GM18511 (cell line): ENCODE results near the gene ZKSCAN1.
A peak's percentile ranks its signal among the peaks of the same experiment; 100 is the strongest.
"Not testable (repeated sequence)": the region's sequence is repeated elsewhere in the genome, so short reads cannot be mapped to it uniquely, and the experiment has no call there.

ENCODE experiments used
- ATAC-seq: cut with Tn5 transposase; IDR thresholded peaks from one replicate; pipeline ENCODE4 v1.9.1; 2021; ENCODE audit warnings: mild to moderate bottlenecking, moderate library complexity; ENCODE audit not compliant: unreplicated experiment

The ZKSCAN1 gene

DNA sequence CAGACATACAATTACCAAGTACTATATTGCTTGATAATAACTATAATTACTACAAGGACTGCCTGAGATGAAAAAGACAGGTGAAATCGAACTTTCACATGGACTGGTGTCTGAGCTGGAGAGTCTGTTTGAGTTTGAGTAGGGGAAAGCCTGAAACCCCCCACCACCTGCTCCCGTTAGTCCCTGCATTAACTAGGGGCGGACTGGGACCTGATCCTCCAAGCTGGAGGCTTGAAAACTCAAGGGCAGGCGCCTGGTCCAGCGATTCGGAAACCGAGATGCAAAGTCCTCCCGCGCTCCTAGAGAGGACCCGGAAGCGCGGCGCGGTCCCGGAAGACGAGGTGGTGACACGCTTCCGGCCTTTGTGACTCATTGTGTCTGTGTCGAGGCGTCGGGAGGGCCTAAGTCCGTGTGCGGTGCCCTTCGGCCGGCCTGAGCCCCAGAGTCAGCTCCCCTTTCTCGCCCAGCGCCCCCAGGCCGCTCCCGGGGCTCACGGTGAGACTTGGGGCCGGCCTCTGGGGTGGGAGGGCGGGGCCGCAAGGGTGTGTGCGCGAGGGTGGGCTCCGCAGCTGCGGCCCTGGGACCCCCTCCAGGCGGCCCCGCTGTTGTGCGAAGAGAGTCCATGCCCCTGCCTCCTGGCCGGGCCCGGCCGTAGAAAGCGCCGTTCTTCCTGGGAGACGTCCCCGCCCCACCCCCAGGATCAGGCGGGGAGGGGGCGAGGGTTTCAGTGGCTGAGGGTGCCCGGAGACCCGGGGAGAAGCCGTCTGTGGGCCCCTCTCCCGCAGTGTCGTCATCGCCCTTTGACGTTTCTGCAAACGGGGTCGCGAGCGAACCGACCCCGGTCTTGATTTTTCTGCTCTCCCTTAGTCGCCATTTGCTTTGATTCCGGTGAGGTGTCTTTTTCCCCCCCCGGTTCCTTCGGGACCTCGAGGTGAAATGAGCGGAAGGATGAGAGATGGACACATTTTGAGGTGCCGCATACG lies at the start of gene ZKSCAN1:
Gene ZKSCAN1, plus strand, starts transcription at position 365 of the 983 bp plus-strand sequence. CDS start 7,911 bp downstream, outside the sequence.
- ATAC-seq: peak; percentile 97

DNA sequence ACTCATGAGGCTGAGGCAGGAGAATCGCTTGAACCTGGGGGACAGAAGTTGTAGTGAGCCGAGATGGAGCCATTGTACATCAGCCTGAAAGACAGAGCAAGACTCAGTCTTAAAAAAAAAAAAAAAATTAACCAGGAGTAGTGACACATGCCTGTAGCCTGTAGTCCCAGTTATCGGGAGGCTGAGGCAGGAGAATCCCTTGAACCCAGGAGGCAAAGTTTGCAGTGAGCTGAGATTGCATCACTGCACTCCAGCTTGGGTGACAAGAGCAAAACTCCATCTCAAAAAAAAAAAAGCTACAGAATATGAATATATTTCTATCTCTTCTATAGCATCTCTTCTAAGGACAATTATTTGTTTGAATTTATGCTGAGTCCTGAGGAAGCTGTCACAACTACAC lies 46.1 kb upstream of the ZKSCAN1 start:
- no peak for ATAC-seq

DNA sequence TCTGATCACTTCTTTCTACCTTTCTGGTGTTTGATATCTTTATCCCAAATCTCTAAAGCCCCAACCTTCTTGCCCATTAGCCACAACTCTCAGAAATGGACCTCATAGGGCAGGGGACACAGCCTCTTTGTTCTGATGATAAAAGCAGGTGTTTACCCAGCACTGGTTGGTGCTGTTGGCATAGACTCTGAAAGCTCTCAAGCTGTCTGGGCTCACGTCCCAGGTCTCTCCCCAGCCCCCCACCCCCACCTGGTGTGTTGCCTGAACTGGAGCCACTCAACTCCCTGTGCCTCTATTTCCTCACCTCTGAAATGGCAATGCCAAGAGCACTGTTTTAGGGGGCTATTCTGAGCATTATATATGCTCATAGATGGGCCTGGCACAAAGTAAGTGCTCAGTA lies 45.6 kb upstream of the ZKSCAN1 start:
- not testable (repeated sequence) for ATAC-seq

- ATAC-seq: no peak
These were observed 44.2 kb upstream of the ZKSCAN1 start for GRCh38 chr7:99971242-99971641.

- not testable (repeated sequence) for ATAC-seq
These were observed 41.6 kb upstream of the ZKSCAN1 start for GRCh38 chr7:99973817-99974216.

DNA sequence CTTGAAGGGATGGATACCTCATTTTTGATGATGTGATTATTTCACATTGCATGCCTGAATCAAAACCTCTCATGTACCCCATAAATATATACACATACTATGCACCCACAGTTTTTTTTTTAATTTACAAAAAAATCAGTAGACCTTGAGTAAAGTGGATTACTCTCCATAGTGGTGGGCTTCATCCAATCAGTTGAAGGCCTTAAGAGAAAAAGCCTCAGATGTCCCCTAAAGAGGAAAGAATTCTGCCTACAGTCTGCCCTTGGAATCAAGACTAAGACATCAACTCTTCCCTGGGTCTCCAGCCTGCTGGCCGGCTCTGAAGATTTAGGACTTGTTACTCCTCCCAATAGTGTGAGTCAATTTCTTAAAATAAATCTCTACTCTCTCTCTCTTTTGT lies 40.7 kb upstream of the ZKSCAN1 start:
- no peak for ATAC-seq

DNA sequence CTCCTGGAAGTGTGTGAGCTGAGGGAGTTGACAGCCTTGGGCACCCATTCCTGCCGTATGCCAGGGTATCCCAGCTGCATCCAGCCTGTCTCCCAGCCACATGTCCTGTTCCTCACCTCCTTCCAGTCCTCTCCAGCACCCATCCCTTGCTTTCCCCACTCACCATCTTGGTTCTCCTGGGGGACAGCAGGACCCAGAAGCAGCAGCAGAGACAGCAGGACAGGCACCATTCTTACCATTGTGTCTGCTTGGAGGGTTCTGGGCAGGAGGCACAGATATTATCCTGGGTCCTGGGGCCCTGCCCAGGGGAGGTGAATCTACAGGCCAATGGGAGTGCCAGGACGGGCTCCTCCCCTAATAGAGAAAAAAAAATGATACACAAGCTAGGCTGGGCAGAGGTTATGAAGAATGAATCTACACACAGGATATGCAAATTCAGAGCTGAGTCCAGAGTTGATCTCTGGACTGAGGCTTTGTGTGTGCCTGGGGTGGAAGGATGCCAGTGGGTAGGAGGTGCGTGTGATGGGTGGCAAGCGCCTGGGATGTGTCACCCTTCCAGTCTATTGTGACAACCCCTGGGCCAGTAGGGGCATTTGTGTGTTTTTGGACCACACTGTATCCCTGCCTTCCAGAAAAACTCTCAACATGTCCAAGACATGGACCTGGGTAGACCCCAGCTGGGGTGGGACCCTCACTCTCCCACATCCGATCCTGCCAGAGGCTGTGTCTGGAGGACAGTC lies 39.4 kb upstream of the ZKSCAN1 start, which contains the start of gene AZGP1:
Gene AZGP1, minus strand, starts transcription at position 250 of the 740 bp plus-strand sequence. Its CDS starts 11 bp downstream, at position 239.
- ATAC-seq: no peak

GRCh38 chr7:99976626-99977025 lies 38.8 kb upstream of the ZKSCAN1 start:
- no peak for ATAC-seq

- not testable (repeated sequence) for ATAC-seq
These were observed 35.6 kb upstream of the ZKSCAN1 start for GRCh38 chr7:99979814-99980225.

DNA sequence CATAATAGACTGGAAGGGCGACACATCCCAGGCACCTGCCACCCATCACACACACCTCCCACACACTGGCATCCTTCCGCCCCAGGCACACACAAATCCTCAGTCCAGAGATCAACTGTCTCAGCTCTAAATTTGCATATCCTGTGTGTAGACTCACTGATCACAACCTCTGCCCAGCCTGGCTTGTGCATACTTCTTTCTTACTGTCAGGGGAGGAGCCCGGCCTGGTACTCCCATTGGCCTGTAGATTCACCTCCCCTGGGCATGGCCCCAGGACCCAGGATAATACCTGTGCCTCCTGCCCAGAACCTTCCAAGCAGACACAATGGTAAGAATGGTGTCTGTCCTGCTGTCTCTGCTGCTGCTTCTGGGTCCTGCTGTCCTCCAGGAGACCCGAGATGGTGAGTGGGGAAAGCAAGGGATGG lies 34.9 kb upstream of the ZKSCAN1 start:
- ATAC-seq: peak; percentile 69

DNA sequence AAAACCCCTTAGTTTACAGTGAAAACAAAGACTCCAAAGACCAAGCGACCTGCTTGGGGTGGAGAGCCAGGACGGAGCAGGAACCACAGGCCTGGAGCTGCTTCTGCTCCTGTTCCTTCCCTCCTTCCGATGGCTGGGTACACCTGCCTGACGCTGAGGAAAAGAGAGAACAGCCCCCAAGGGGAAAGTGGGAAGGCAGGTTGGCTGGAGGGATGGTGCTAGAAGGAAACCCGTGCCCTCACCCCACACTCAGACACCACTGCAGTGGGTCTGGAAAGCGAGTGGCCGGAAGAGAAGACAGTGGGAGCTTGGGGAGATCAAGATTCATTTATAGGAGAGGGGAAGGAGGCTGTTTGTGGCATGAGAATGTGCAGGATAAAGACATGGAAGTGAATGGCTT lies 34.3 kb upstream of the ZKSCAN1 start:
- not testable (repeated sequence) for ATAC-seq

DNA sequence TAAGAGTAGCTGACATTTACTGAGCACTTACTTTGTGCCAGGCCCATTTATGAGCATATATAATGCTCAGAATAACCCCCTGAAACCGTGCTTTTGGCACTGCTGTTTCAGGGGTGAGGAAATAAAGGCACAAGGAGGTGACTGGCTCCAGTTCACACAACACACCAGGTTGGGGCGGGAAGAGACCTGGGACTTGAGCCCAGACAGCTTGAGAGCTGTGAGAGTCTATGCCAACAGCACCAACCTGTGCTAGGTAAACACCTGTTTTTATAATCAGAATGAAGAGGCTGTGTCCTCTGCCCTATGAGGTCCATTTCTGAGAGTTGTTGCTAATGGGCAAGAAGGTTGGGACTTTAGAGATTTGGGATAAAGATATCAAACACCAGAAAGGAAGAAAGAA lies 30.8 kb upstream of the ZKSCAN1 start:
- no peak for ATAC-seq

DNA sequence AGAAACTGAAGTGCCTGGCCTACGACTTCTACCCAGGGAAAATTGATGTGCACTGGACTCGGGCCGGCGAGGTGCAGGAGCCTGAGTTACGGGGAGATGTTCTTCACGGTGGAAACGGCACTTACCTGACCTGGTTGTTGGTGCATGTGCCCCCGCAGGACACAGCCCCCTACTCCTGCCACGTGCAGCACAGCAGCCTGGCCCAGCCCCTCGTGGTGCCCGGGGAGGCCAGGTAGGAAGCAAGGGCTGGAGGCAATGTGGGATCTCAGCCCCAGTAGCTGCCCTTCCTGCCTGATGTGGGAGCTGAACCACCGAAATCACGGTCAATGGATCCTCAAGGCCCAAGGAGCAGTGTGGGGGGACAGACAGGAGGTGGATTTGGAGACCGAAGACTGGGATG lies 28.1 kb upstream of the ZKSCAN1 start:
- ATAC-seq: not testable (repeated sequence)

GRCh38 chr7:99987846-99988245 lies 27.6 kb upstream of the ZKSCAN1 start:
- ATAC-seq: no peak

DNA sequence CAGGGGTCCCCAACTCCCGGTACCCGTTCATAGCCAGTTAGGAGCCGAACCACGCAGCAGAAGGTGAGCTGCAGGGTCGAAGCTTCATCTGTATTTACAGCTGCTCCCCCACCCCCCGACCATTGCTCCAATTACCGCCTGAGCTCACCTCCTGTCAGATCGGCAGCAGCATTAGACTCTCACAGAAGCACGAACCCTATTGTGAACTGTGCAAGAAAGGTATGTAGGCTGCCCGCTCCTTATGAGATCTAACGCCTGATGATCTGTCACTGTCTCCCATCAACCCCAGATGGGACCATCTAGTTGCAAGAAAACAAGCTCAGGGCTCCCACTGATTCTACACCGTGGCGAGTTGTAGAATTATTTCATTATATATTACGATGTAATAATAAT lies 24.9 kb upstream of the ZKSCAN1 start:
- ATAC-seq: no peak

DNA sequence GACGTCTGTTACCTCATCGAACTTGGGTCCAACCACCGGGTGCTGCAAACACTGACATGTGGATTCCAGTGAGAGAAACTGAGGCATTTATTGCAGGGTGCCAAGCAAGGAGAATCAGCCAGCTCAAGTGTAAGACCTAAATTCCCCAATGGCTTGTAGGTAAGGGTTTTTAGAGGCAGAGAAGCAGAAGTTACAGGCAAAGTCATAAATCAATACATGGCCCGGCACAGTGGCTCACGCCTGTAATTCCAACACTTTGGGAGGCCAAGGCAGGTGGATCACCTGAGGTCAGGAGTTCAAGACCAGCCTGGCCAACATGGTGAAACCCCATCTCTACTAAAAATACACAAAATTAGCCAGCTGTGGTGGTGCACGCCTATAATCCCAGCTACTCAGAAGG lies 23.9 kb upstream of the ZKSCAN1 start:
- ATAC-seq: not testable (repeated sequence)

- no peak for ATAC-seq
These were observed 22.9 kb upstream of the ZKSCAN1 start for GRCh38 chr7:99992330-99993038.

DNA sequence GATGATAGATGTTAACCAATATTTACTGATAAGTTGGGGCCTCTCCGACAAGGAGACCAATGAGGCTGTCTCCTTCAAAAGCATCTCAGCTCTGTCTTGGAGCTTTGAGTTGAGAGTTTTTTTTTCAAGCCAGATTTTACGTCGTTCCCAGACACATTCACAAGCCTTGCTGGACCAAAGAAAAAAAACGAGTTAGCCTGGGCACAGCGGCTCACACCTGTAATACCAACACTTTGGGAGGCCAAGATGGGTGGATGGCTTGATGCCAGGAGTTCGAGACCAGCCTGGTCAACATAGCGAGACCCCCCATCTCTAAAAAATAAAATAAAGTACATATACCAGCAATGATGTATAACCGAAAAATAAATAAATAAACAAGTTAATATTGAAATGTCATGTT lies 20.6 kb upstream of the ZKSCAN1 start:
- no peak for ATAC-seq

DNA sequence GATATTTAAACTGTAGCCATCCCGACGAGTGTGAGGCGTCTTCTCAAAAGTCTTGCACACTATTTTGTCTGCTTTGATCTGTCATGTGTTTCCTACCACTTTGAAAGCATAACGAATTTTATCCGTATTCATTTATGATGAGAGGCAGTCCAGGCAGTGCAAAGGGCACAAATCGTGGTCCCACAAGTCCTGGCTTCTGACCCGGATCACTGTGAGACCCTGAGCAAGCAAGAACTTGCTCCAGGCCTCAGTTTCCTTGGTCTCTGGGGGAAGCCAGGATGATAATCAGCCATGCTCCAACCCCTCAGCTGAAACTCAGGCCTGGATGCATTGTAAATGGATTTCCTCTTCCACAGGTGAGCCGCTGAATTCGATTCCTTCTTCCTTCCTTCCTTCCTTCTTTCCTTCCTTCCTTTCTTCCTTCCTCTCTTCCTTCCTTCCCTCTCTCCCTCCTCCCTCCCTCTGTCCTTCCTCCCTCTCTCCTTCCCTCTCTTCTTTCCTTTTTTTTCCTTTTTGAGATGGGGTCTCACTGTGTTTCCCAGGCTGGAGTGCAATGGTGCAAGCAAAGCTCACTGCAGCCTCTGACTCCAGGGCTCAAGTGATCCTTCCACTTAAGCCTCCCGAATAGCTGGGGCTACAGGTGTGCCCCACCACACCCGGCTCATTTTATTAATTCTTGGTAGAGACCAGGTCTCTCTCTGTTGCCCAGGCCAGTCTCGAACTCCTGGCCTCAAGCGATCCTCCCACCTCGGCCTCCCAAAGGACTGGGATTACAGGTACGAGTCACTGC lies 18.4 kb upstream of the ZKSCAN1 start:
- no peak for ATAC-seq

DNA sequence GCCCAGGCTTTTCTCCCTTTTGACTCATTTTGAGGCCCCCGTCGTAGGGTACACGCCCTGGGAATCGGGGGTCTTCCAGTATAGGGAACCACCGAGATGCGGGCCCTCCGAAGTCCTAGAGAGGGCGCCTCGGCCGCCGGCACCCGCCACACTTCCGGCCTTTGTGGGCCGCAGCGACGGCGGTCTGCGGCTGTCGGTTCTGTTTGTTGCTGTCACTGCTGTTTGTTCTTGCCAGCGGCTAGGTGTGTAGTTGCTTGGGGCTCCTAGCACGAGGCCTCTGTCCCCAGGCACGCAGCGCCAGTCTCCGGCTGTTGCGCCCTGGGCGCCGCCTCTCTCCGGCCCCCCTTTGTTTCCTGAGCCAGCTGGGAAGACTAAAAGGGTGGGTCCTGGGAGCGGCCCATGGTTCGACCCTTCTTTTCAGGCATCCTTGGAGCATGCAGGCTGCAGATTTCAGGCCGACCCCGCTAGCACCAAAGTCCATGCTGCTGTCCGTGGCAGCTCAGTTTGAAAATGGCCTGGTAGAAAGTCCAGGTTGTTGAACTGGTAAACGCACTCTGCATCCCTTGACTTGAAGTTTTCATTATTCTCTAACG lies 17.8 kb upstream of the ZKSCAN1 start:
- peak; percentile 68 for ATAC-seq
